ENCODE data around the gene PTRH1.

The PTRH1 gene

DNA sequence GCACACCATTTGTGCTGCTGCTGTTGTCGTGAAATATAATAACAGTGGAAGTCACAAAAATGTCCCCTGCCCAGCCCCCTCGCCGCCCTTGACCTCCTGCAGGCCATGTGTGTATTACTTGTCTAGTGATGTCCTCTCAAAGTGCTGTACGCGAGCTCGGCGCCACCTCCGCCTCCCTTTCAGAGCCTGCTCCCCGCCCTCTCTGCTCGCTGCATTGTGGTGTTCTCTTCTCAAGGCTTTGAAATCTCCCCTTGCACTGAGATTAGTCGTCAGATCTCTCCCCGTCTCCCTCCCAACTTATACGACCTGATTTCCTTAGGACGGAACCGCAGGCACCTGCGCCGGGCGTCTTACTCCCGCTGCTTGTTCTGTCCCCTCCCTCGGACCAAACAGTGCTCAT is 23.4 kb downstream of the PTRH1 start:
- no peak overlapping the region for H3K27ac ChIP-seq
- no peaks in the 10 kb centered on the region for H3K9me3 ChIP-seq
- H3K4me3 ChIP-seq (ENCODE audit: low read depth in 1 of 2, low read length in 1 of 2), result no peak overlapping the region
- no peaks in the 10 kb centered on the region for H3K36me3 ChIP-seq
- TF ChIP-seq, protein P1, sequence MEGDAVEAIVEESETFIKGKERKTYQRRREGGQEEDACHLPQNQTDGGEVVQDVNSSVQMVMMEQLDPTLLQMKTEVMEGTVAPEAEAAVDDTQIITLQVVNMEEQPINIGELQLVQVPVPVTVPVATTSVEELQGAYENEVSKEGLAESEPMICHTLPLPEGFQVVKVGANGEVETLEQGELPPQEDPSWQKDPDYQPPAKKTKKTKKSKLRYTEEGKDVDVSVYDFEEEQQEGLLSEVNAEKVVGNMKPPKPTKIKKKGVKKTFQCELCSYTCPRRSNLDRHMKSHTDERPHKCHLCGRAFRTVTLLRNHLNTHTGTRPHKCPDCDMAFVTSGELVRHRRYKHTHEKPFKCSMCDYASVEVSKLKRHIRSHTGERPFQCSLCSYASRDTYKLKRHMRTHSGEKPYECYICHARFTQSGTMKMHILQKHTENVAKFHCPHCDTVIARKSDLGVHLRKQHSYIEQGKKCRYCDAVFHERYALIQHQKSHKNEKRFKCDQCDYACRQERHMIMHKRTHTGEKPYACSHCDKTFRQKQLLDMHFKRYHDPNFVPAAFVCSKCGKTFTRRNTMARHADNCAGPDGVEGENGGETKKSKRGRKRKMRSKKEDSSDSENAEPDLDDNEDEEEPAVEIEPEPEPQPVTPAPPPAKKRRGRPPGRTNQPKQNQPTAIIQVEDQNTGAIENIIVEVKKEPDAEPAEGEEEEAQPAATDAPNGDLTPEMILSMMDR (IDR thresholded peaks at IDR 0.05), result no peak
- H3K4me1 ChIP-seq (ENCODE audit: control insufficient read depth in 1 of 2, insufficient read depth in 1 of 2, low read depth in 1 of 2, low read length in 1 of 2), result no peaks in the 10 kb centered on the region
- no peaks in the 10 kb centered on the region for H3K27me3 ChIP-seq

DNA sequence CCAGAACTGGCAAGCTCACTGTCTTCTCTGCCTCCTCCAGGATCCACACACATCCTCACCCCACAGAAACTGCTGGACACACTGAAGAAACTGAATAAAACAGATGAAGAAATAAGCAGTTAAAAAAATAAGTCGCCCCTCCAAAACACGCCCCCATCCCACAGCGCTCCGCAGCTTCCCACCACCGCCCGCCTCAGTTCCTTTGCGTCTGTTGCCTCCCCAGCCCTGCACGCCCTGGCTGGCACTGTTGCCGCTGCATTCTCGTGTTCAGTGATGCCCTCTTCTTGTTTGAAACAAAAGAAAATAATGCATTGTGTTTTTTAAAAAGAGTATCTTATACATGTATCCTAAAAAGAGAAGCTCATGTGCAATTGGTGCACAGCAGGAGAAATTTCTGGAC is 24.7 kb downstream of the PTRH1 start:
- no peak overlapping the region for H3K27ac ChIP-seq
- no peaks in the 10 kb centered on the region for H3K27me3 ChIP-seq
- H3K9me3 ChIP-seq, result no peaks in the 10 kb centered on the region
- no peaks in the 10 kb centered on the region for H3K4me1 ChIP-seq (ENCODE audit: control insufficient read depth in 1 of 2, insufficient read depth in 1 of 2, low read depth in 1 of 2, low read length in 1 of 2)
- no peak overlapping the region for H3K4me3 ChIP-seq (ENCODE audit: low read depth in 1 of 2, low read length in 1 of 2)
- no peaks in the 10 kb centered on the region for H3K36me3 ChIP-seq
- TF ChIP-seq, protein P1 (IDR thresholded peaks at IDR 0.05), result no peak

DNA sequence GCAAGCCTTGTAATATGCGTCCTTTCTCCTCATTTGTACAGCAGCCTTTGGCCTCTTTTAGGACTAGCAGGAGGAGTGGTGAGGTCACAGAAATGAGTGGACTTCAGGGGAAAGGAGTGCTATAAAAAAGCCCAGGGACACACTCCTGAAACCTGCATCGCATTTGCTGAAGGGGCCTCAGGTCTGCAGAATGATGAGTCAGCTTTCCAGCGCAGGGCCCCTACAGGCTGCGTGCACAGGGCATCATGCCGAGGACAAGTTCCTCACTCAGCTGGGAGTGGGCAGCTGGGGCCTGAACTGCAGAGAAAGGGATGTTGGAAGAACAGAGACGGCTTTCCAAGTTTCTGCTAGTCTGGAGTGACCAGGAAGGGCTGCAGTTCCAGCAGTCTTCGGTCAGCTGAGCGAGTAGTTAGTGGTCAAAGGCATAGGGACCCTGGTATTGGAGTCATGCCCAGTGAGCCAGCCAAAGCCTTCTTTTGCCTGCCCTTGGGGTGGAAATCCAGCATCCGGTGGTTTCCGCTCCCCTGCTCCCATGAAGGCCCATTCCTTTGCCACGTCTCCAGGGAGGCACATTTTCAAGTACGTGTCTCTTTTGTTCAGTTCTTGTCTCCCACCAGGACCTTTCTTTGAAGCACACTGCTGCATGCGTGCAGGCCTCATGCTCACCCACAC is 26.0 kb downstream of the PTRH1 start:
- H3K36me3 ChIP-seq, result no peaks in the 10 kb centered on the region
- TF ChIP-seq, protein P1 (IDR thresholded peaks at IDR 0.05), result no peak
- no peaks in the 10 kb centered on the region for H3K9me3 ChIP-seq
- no peak overlapping the region for H3K27ac ChIP-seq
- no peaks in the 10 kb centered on the region for H3K4me1 ChIP-seq (ENCODE audit: control insufficient read depth in 1 of 2, insufficient read depth in 1 of 2, low read depth in 1 of 2, low read length in 1 of 2)
- H3K27me3 ChIP-seq, result no peaks in the 10 kb centered on the region
- H3K4me3 ChIP-seq (ENCODE audit: low read depth in 1 of 2, low read length in 1 of 2), result no peak overlapping the region

DNA sequence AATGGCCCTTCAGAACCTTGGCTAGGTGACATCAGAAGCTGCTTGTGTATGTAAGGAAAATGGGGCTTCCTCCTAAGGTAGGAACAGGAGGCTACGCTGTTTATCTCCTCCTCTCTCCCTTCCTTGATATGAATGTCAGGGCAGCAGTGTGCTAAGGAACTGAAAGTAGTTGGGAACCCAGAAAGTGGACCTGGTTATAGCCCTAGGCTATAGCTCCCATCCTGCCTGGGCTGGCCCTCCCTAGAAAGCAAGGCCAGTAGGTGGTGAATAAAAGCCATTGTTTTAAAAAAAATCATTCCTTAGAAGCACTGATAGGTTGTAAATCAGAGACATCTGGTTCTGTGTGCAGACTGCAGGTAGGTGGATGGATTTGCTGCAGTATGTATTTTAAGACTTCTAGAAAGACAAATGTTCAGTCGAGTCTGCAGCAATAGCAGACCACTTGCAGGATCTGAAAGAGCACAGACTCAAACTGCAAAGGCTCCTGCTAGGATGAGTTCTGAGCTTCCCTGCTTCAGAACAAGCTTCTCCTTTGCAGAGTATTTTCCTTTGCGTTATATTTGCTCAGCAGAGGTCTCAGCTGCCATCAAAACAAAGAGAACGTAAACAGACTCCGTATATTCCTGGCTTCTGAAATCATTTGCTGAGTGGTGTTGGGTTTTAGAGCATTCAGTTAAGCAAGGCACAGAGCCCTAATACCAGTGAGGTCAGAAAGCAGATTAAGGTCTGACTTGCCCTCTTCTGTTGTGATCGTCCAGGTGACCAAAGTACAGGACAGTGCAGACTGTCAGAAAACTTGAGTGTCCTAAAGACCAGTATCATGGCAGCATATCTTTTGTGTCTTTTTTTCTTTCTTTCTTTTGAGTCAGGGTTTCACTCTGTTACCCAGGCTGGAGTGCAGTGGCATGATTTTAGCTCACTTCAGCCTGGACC is 28.7 kb downstream of the PTRH1 start:
- TF ChIP-seq, protein P1 (IDR thresholded peaks at IDR 0.05), result no peak
- no peak overlapping the region for H3K27ac ChIP-seq
- H3K4me1 ChIP-seq (ENCODE audit: control insufficient read depth in 1 of 2, insufficient read depth in 1 of 2, low read depth in 1 of 2, low read length in 1 of 2), result no peaks in the 10 kb centered on the region

DNA sequence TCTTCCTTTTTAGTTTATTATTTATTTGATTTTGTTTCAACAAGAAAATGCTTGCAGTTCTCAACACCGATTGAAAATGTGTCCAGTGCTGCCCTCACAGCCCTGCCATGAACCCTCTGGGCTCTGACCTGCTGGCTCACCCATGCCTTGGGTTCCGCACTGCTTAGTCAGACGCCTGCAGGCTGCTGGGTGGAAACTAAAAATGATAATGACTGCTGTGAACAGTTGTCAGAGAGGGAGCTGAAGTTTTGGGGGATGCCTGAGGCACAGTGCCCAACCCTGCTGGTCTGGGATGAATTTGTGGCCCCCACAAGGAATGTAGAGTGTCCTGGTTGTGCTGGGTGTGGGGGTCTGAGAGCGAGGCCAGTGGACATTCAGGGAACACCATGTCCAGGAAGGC is 30.9 kb downstream of the PTRH1 start:
- TF ChIP-seq, protein P1 (IDR thresholded peaks at IDR 0.05), result no peak
- Histone ChIP-seq H3K27me3 (no peaks in the 10 kb centered on the region), H3K36me3 (no peaks in the 10 kb centered on the region), H3K27ac (no peak overlapping the region), H3K4me3 (ENCODE audit: low read depth in 1 of 2, low read length in 1 of 2) (no peak overlapping the region), H3K9me3 (no peaks in the 10 kb centered on the region), H3K4me1 (ENCODE audit: control insufficient read depth in 1 of 2, insufficient read depth in 1 of 2, low read depth in 1 of 2, low read length in 1 of 2) (no peaks in the 10 kb centered on the region)

More for the DNA sequence above, 28.7 kb downstream of the PTRH1 start:
- Histone ChIP-seq H3K36me3 (no peaks in the 10 kb centered on the region), H3K9me3 (no peaks in the 10 kb centered on the region), H3K4me3 (ENCODE audit: low read depth in 1 of 2, low read length in 1 of 2) (no peak overlapping the region), H3K27me3 (no peaks in the 10 kb centered on the region)

All from neutrophil (primary cell).